Activated effector memory CD4-positive, alpha-beta T cell treated with Interleukin-2 at 50 U/mL for 16 hours (primary cell): ENCODE measurements around the gene LCORL.
"Not testable (repeated sequence)": the region's sequence is repeated elsewhere in the genome, so short reads cannot be mapped to it uniquely, and the experiment has no call there.

Experiments
- DNase-seq: peaks from one replicate; pipeline ENCODE4 v3.0.0-alpha.2; 2020

Gene LCORL

GRCh38 chr4:18021720-18022571, at the start of gene LCORL:
LCORL (minus strand) TSS chr4:18021755; CDS start chr4:18021751, 4 bp downstream.
- peak; percentile 79 for DNase-seq

DNA sequence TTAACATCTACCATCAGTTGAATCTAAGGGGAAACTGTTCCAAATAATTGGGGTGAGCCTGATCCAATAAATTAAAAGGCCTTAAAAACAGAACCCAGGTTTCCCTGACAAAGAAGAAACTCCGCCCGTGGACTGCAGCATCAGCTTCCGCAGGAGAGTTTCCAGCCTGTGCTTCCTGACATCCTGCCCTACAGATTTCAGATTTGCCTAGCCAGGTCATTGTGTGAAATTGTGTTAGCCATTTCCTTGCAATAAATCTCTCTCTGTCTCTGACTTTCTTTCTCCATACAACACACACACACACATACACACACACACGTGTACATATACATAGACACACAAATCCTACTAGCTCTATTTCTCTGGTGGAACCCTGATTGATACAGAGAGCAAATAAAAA, 48.3 kb upstream of the LCORL start:
- DNase-seq: no peak

- DNase-seq: no peak
Observed at GRCh38 chr4:18067031-18067430, 45.5 kb upstream of the LCORL start.

DNA sequence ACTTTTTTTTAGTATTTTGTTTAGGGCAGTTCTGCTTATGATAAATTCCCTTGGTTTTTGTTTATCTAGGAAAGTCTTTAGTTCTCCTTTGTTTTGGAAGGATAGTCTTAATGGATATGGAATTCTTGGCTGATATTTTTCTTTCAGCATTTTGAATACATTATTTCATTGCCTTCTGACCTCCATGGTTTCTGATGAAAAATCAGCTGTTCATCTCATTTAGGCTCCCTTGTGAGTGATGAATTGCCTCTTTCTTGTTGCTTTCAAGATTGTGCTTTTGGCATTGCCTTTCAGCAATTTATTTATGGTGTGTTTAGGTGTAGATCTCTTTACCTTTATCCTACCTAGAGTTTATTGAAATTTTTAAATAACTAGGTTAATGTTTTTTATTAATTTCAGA, 41.5 kb upstream of the LCORL start:
- no peak for DNase-seq

- no peak for DNase-seq
Observed at GRCh38 chr4:18057821-18058533, 36.4 kb upstream of the LCORL start.

DNA sequence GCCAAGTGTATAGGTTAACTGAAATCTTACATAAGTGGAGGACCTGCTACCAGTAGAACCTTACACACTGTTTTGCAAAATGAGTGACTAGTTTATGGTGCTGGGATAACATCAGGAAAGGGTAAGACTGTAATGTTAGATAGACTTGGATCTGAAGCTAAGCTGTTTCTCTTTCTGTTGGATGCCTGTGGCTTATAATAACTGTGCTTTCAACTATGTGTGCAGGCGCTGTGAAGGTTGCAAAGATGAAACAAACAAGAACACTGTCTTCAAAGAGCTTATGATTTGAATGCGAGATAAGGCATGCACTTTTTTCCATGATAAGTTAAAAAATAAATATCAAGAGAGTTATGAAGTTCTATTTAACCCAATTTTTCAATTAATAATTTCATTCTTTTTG, 34.5 kb upstream of the LCORL start:
- DNase-seq: no peak

DNA sequence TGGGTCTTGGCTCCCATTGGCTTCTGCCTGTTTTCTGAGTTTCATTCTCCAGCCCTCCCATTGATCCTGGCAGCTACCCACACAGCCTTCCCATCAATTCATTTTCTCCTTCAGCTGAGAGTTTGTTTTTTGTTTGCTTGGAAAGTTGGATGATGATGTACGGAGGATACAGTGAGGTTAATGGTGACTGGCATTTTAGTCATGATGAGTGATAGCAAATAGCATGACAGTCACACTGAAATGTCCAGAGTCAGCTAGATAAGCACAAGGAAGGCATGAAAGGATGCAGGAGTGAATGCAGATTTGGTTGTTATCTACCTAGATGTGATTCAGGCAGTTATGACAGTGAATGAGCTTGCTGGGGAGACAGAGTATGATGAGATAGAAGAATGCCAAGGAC, 30.6 kb upstream of the LCORL start:
- no peak for DNase-seq

DNA sequence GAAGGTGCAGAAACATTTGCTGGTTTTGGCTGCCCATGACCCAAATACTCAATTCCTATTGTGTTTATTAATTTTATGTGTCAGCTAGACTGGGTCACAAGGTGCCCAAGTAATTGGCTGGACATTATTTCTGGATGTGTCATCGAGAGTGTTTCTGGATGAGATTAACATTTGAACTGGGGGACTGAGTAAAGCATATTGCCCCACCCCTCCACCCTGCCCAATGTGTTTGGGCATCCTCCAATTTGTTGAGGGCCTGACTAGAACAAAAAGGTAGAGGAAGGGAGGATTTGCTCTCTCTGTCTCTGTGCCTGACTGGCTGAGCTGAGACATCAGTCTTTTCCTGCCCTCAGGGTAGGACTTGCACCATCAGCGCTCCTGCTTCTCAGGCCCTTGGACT, 29.7 kb upstream of the LCORL start:
- no peak for DNase-seq

GRCh38 chr4:18050448-18050847, 28.9 kb upstream of the LCORL start:
- no peak for DNase-seq

GRCh38 chr4:18049446-18049845, 27.9 kb upstream of the LCORL start:
- DNase-seq: no peak

DNA sequence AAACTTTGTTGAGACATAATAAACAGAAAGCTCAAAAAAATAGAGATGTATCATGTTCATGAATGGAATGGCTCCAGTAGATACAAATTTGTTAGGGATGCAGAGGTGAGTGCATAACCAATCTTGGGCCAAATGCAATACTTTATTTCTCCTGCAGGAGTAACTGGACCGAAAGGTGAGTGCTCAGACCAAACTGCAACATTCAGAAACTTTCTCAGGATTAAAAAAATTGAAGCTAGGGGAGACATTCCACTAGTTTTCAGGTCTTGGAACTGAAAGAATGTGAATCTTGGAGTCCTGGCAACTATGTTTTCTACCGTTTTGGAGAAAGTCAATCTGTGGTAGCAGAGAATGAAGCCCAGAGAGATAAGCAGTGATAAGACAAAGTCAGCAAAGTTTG, 21.2 kb upstream of the LCORL start:
- DNase-seq: no peak

- no peak for DNase-seq
Observed at GRCh38 chr4:18042012-18042411, 20.5 kb upstream of the LCORL start.

DNA sequence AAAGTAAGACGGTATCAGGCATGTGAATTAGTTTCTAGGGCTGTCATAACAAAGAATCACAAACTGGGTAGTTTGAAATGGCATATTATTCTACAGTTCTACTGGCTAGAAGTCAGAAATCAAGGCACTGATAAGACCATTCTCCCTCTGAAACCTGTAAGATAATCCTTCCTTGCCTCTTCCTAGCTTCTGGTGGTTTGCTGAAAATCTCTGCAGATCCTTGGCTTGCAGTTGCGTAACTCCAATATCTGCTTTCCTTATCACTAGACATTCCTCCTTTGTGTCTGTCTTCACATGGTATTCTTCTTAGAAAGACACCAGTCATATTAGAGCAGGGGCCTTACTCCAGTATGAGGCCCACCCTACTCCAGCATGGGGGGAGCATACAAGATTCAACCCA, 19.6 kb upstream of the LCORL start:
- no peak for DNase-seq

GRCh38 chr4:18039113-18039512, 17.6 kb upstream of the LCORL start:
- DNase-seq: no peak

DNA sequence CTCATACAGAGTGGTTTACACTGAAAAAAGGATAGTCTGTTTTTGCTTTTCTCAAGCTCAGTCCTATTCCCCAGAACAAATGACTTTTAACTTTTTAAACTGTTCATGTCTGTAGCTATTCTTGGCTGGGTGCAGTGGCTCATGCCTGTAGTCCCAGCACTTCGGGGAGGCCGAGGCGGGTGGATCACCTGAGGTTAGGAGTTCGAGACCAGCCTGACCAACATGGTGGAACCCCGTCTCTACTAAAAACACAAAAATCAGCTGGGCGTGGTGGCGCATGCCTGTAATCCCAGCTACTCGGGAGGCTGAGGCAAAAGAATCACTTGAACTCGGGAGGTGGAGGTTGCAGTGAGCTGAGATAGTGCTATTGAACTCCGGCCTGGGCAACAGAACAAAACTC, 14.8 kb upstream of the LCORL start:
- DNase-seq: not testable (repeated sequence)

DNA sequence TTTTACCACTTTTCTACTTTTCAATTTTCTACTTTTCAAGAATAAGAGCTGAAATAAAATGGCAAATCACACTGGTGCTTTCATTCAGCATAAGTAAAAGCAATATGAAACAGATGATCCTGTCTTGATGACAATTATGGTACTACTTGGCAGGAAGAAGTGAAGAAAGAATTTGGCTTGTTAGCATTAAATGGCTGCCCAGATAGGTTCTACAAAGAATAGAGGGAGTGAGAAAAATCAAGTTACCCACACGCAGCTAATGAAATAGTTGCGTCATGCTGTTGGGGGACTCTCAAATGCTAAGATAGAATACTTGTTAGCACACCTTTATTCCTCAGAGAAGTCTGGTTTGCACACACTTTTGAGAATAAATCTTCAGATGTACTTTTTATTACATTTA, 12.5 kb upstream of the LCORL start:
- no peak for DNase-seq

DNA sequence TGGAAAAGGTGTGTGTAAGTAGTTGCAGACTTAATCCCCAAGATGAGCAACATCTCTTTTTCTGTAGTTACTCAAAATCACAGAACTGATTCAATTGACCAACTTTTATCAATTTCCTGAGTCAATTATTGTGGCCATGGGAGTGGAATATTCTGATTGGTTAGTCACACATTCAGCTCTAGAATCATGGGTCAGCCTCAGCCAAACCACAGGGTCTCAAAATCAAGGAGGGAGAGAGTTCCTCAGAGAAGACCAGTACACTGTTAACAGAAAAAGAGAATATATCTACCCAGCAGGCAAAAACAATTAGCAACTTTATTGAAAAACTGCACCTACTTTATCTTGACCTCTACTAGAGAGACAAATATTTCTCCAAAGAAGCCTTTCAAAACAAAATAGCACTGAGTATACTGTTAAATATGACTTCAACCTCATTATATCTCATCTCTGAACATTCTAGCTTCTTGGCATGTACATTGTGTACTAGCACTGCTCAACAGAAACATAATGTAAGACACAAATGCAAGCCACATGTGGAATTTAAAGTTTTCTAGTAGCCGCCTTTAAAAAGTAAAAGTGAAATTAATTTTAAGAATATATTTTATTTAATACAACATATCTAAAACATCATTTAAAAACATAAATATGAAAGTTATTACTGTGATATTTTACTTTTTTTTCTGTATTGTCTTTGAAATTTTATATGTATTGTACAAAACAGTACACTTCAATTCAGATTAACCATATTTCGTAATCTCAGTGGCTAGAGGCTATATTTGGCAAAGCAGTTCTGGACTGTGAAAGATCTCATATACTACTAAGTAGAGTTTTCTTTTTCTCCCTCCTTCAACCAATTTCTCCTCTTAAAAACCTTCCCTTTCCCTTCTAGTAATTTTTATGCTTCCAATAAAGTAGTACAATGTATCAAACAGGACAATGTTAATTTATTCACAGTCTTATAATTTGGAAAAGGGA, 11.8 kb upstream of the LCORL start:
- no peak for DNase-seq

GRCh38 chr4:18025288-18025687, 3.7 kb upstream of the LCORL start:
- DNase-seq: no peak

DNA sequence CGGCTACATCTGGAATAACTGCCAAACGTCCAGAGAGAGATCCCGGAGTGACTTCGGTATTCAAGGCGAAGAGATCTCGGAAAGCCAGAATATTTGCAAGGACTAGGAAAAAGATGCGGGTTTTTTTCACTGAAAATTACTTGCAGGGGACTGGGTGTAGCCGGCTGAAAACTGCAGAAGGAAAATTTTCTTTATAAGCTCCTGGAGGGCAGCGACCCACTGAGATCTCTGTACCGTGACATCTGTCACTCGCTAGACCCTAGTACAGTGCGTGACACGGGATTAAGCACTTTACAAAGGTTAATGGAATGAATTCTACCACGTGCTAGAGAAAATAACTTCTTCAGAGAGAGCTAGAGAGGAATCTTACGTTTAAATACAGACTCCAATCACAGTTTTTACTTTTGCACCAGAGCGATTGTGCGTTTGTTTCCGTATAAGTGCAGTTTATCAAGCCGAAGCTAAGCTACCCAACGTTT, 1.1 kb upstream of the LCORL start:
- DNase-seq: no peak

DNA sequence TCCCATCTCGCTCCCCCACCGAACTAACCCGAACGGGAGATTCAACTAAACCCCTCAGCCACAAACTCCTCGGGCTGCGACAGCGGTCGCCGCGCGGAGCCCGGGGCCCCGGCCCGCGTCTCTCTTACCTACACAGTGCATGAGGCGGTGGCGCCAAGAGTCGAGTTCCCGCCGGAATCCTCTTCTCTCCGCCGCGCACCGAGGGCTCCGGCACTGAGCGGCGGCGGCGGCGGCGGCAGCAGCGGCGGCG, 160 bp downstream of the LCORL start:
- DNase-seq: no peak

GRCh38 chr4:18020671-18021469, 685 bp downstream of the LCORL start:
- peak; percentile 16 for DNase-seq

DNA sequence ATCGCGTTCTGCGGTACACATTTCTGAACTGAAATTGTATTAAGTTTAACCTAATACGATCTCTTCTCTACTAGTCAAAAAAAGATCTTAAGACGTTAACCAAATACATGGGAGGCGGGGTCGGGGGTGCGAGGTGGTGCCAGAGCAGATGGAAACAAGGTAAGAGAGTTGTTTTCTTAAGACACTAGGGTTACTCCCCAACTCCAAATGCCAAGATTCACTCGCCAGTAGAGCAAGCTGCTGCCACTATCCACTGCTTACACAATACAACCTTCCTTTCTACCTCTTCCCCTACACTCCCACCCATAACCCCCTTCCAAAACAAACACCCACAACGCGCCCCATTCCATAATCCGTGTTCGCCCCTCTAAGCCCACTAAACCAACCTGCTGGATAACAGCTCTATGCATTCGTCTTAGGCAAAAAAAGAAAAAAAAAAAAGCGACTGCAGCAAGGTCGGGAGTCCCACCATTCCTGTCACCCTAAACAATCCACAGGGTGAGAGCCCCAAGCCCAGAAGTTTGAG, 1.3 kb downstream of the LCORL start:
- DNase-seq: no peak
